GM12891 (cell line): ENCODE results near the gene WDR1.

ENCODE experiments used
- DNase-seq: peaks from one replicate; pipeline ENCODE4 v3.0.0; 2011; ENCODE audit warnings: low spot score; ENCODE audit not compliant: insufficient read length
- FAIRE-seq: peaks from 2 replicates; lab custom pipeline; 2011; peaks lifted over from hg19 to GRCh38; lab: Jason Lieb, UNC
- PAX5 ChIP-seq: IDR thresholded peaks from 2 replicates; pipeline ENCODE4 v1.6.1; 2011; ENCODE audit warnings: low read length, moderate library complexity, mild to moderate bottlenecking; ENCODE audit not compliant: insufficient read depth, severe bottlenecking
- POLR2A ChIP-seq: IDR thresholded peaks from 2 replicates; pipeline ENCODE4 v1.6.1; 2011; ENCODE audit warnings: low read depth, low read length, control low read depth
- POLR2AphosphoS5 ChIP-seq: IDR thresholded peaks from 2 replicates; pipeline ENCODE4 v1.6.1; 2011; ENCODE audit warnings: low read depth, low read length, control low read depth
- POU2F2 ChIP-seq: IDR thresholded peaks from 2 replicates; pipeline ENCODE4 v1.6.1; 2011; ENCODE audit warnings: low read depth, mild to moderate bottlenecking, control low read depth, low read length, moderate library complexity
- SPI1 ChIP-seq: IDR thresholded peaks from 2 replicates; pipeline ENCODE4 v1.6.1; 2011; ENCODE audit warnings: low read depth, low read length, control low read depth
- TAF1 ChIP-seq: IDR thresholded peaks from 2 replicates; pipeline ENCODE4 v1.6.1; 2011; ENCODE audit warnings: low read depth, low read length, control low read depth

The WDR1 gene

DNA sequence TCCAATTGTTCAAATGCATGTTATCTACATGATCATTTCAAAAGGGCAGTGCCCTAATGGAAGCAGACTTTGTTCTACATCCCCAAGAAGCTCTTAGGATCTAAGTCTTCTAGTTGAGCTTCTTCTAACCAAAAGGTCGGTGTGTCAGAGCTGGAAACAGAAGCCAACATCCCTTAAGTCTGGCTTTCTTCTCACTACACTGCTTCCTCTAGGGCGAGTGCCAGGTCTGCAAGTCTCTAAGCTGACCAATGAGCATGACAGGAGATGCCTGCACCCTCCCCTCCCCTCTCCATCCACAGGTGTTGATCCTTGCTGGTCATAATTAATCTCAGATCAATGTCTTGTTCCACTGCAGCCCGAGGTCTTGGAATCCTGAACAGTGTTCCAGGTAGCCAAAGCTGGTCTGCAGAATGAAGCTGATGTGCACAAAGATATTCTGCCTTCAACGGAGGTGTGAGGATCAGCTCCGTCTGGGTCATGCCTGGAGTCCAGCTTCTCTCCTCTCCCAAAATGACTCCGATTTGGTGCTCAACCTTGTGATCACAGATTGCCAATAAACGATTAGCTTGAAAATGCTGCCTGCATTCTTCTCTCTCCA is 44.1 kb downstream of the WDR1 start:
- FAIRE-seq (no peak), DNase-seq (no peak)
- TF ChIP-seq SPI1 (no peak), TAF1 (no peak), POLR2AphosphoS5 (peak; percentile 69), POLR2A (peak; percentile 61), POU2F2 (no peak), PAX5 (no peak)

DNA sequence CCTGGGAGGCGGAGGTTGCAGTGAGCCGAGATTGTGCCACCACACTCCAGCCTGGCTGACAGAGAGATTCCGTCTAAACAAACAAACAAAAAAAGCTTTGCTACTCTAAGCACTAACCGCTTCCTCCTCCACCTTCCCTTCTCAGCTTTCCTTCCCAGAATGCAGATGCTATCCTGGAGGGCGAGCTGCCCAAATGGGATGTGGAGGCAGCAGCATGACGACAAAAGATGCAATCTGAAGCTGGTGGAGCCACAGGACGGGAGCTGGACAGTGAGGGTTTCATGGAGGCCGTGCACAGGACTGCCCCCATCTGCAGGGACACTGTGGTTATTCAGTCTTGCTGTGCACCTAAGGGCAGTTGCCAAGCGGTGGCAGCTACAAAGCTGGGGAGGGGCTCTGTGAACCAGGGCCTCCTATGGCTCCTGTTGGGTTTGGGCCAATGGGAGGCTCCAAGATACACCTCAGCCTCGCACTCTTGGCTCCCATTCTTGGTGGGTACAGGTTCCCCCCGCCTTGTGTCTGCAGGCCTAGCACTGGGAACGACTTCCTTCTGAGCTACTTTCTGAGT is 47.4 kb downstream of the WDR1 start:
- no peak for FAIRE-seq
- DNase-seq: no peak
- TF ChIP-seq TAF1 (no peak), PAX5 (no peak), POU2F2 (no peak), POLR2A (no peak), SPI1 (no peak), POLR2AphosphoS5 (no peak)

DNA sequence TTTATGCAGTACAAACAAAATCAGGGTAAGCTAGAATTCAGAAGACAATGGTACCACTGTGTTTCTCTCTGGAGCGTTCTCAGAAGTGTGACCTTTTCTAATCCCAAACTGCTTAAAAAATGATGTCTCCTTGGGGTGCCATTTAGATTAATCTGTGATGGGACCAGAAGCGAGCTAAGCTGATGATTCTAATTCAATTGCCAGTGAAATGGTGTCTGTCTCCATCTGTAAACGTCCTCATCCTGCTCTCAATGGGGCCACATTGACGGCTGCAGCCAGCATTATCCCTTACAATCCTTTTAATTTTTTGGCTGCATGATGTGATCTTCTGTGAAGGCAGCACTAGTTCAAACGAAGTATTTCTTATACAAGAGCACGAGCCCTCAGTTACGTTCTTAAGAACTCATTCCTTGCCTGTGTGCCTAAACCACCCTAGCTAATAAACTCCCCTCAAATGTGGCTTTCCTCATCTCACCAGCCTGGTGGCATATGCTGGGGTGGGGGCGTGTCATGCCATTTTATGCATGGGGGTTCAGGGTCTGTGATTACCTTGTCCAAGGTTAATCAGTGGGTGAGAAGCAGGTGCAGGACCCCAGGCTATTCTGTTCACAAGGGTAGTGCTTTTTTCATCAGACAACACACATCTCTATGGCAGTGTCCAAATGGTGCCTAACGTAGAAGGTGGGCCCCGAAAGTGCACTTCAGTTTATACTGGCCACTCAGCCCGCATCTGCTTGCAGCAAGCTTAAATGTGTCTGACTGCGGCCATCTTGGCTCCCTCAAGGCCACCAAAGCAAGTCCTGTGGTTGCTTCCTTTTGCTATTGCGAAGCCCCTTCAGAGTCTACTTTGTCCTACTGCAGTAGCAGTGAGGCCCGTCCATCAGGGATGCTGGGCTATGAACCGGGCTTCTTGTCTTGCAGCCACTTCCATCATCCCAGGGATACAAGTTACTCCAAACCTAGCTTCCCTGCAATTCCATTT is 49.6 kb downstream of the WDR1 start:
- DNase-seq (no peak), FAIRE-seq (no peak)

DNA sequence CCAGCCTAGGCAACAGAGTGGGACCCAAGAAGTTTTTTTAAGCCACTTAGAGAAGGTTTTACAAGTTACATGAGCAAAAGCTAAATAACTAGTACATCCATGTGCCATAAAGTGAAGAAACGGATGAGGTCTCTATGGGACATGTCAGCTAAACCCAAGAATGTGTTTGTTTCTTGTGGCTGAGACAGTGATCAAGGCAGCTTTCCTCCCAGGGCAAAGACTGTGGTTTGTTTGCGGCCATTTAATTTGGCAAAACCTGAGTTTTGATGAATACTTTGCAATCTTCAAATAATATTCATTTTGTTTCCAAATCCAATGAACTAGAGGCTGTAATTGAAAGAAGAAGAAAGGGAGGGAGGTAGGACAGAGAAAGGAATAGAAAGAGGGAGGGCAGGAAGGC is 50.4 kb downstream of the WDR1 start:
- DNase-seq (no peak), FAIRE-seq (no peak)
- TF ChIP-seq TAF1 (no peak), POLR2AphosphoS5 (no peak), POLR2A (no peak), POU2F2 (no peak), PAX5 (no peak), SPI1 (no peak)

More for the DNA sequence above, 49.6 kb downstream of the WDR1 start:
- TF ChIP-seq POU2F2: no peak
- no peak for TF ChIP-seq POLR2A
- TF ChIP-seq TAF1: no peak
- TF ChIP-seq POLR2AphosphoS5: 0 out of 2 replicates have a peak, but pooled peaks have one; percentile 21
- TF ChIP-seq SPI1: no peak
- TF ChIP-seq PAX5: no peak

DNA sequence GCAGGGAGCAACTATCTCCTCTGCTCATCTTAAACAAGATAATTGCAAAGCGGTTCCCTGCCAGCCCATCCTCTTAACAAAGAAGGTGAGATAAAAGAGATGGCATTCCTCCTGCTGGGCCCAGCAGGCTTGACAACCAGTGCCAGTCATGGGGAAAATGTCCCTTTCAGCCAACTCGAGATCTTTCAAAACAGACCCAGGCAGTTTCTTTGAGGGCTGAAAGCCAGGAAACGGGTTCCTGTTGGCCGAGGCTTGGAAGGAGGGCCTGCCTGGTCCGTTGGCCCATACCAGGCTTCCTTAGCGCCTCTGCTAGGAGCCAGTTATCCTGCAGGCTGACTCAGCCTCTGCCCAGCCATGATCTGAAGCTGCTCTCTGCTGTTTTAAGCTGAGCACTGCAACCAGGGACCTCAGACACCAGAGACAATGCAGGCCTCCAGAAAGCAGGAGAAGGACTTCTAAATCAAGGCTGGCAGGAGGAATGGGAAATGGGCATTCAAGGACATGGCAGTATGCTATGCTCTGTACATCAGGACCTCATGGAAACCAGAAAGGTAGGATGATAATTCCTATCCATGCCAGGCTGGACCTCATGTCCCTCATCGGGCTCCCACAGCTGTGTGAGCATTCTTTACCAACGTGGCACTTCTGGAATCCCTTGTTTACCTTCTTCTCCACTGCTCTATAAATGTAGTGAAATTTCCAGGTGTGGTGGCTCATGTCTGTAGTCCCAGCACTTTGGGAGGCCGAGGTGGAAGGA is 52.9 kb downstream of the WDR1 start:
- no peak for TF ChIP-seq PAX5
- no peak for TF ChIP-seq SPI1
- no peak for TF ChIP-seq TAF1
- TF ChIP-seq POLR2A: no peak
- TF ChIP-seq POLR2AphosphoS5: no peak
- no peak for TF ChIP-seq POU2F2
- DNase-seq: no peak
- no peak for FAIRE-seq

DNA sequence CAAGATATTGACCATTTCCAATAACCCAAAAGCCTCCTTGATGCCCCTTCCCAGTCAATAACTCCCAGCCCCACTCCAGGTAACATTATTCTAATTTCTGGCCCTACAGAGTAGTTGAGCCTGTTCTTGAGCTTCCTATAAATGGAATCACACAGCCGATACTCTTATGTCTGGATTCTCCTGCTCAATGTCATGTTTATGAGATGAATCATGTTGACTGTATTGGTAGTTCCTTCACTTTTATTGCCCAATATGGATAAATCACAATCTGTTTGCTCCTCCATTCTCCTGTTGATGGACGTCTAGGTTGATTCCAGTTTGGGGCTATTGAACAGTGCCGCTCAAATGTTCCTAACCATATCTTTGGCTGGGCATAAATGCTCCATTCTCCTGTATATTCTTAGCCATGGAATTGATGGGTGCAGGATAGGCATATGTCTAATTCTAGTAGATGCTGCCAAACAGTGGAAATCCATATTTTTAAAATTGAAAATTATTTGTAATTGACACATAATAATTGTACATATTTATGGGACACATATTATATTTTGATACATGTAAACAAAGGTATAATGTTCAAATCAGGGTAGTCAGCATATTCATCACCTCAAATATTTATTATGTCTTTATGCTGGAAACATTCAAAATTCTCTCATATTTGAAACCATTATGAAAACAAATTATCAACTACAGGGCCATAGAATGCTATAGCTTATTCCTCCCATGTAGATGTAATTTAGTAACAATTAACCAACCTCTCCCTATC is 54.8 kb downstream of the WDR1 start:
- FAIRE-seq (no peak), DNase-seq (no peak)
- no peak for TF ChIP-seq TAF1
- TF ChIP-seq POLR2AphosphoS5: no peak
- no peak for TF ChIP-seq POLR2A
- no peak for TF ChIP-seq PAX5
- TF ChIP-seq SPI1: no peak
- no peak for TF ChIP-seq POU2F2

DNA sequence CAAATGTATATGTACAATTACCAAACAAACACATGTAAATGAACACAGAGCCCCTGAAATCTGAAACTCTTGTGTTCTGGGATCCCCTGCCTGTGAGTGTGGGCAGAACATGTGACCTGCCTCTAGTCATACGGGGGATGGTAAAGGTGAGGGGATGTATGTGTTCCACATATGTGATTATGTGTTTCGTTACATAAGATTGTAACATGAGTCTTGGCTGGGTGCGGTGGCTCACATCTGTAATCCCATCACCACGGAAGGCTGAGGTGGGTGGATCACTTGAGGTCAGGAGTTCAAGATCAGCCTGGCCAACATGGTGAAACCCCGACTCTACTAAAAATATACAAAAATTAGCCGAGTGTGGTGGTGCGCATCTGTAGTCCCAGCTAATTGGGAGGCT is 58.2 kb downstream of the WDR1 start:
- TF ChIP-seq PAX5: no peak
- FAIRE-seq (no peak), DNase-seq (no peak)

DNA sequence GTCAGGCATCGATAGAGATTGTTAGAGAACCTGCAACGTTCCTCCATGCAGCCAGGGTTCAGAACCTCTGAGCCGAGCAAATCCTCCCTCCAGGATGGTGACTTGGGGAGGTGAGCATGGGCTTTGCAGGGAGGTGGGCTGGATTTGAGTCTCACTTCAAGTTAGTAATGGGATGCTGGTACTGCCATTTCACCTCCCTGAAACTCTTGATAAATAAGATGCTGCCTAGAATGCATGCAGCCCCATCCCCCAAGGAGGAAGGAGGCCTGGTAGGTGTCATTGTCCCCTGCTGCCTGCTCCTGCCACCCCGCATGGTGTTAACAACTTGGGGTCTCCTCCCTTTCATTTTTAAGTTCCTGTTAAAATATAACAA is 59.6 kb downstream of the WDR1 start:
- no peak for FAIRE-seq
- no peak for DNase-seq
- TF ChIP-seq POLR2AphosphoS5: no peak
- no peak for TF ChIP-seq TAF1
- no peak for TF ChIP-seq POU2F2
- TF ChIP-seq SPI1: no peak
- no peak for TF ChIP-seq PAX5
- TF ChIP-seq POLR2A: no peak
